K562 (cell line): ENCODE results near the gene ZNF407. TPM values are rescaled to one million over a fixed set of nuclear protein-coding genes. Genes with fewer than 3 reads are reported as not detected.

Source experiments
- ATAC-seq: fragments of 200-7000 bp; cut with Tn5 transposase; 3 replicates; pipeline ENCODE4 v1.9.1; 2020; ENCODE audit warnings: moderate library complexity
- BruUV-seq: library from RNA; stranded (reverse); fragments of 400-500 nt; replicated peaks from 2 replicates; lab custom pipeline; 2021; lab: Mats Ljungman, UMichigan
- CTCF ChIA-PET: fragments of 300-600 bp; formaldehyde crosslinking; extraction: SDS; loops from one replicate; lab custom pipeline; 2021; ENCODE audit warnings: low intra/inter-chr PET ratio; lab: Yijun Ruan, JAX
- POLR2A ChIA-PET: fragments of 300-600, 350-650 bp; sonication (Branson Sonifier 250); formaldehyde crosslinking; extraction: SDS; loops from one replicate; lab custom pipeline; 2021; ENCODE audit warnings: antibody characterized with exemption, inconsistent platforms; lab: Yijun Ruan, JAX
- DNase-seq, 4 experiments: peaks; one replicate each; pipeline versions ENCODE4 v3.0.0 to v3.0.0-alpha.2; 2011 to 2018; ENCODE audit warnings: low spot score in 3 of 4, mixed read lengths in 3 of 4; ENCODE audit errors: extremely low read depth in 1 of 4
- FAIRE-seq: peaks from 2 replicates; lab custom pipeline; 2011; peaks lifted over from hg19 to GRCh38; lab: Jason Lieb, UNC
- H2AFZ ChIP-seq: 2 replicates; pipeline ENCODE4 v1.6.0; 2011; ENCODE audit warnings: low read depth, low read length, control low read depth, inconsistent platforms
- H3K27ac ChIP-seq: fragments of 200-600 bp; 3 replicates; pipeline ENCODE4 v1.8.0; 2011; ENCODE audit warnings: low read depth, mild to moderate bottlenecking, control low read depth, inconsistent platforms, low read length, moderate library complexity, mixed read lengths; ENCODE audit errors: extremely low read depth
- H3K27me3 ChIP-seq, 2 experiments: fragments of 300-600 bp in 1 of 2; 2 replicates in 1 of 2; 3 replicates in 1 of 2; pipeline versions ENCODE4 v1.6.0 to v1.8.0; 2011; ENCODE audit warnings: inconsistent platforms in 2 of 2, low read length in 2 of 2, mild to moderate bottlenecking in 1 of 2, mixed read lengths in 1 of 2, moderate library complexity in 1 of 2; ENCODE audit not compliant: control insufficient read depth in 2 of 2, insufficient read depth in 2 of 2
- H3K36me3 ChIP-seq: fragments of 300-600 bp; 3 replicates; pipeline ENCODE4 v1.8.0; 2011; ENCODE audit warnings: mild to moderate bottlenecking, low read length, inconsistent platforms; ENCODE audit not compliant: control insufficient read depth, insufficient read depth
- H3K4me1 ChIP-seq, 2 experiments: fragments of 200-600 bp in 1 of 2; replicated peaks in 1 of 2; 2 replicates in 1 of 2; 3 replicates in 1 of 2; pipeline versions ENCODE4 v1.5.1 to v1.8.0; 2011; ENCODE audit warnings: inconsistent platforms in 2 of 2, low read length in 2 of 2, mild to moderate bottlenecking in 1 of 2, mixed read lengths in 1 of 2, moderate library complexity in 1 of 2; ENCODE audit not compliant: control insufficient read depth in 2 of 2, insufficient read depth in 2 of 2
- H3K4me2 ChIP-seq: 2 replicates; pipeline ENCODE4 v1.6.1; 2011; ENCODE audit warnings: low read length, control low read depth, inconsistent platforms, mixed read lengths; ENCODE audit not compliant: insufficient read depth
- H3K4me3 ChIP-seq: fragments of 200-600 bp; sonication (generic), shearing (Covaris generic); 2 replicates; pipeline ENCODE4 v1.5.1; 2016; ENCODE audit warnings: control low read depth, inconsistent platforms
- H3K79me2 ChIP-seq: fragments of 200-600 bp; 3 replicates; pipeline ENCODE4 v1.8.0; 2011; ENCODE audit warnings: low read length, inconsistent platforms; ENCODE audit not compliant: control insufficient read depth, insufficient read depth
- H3K9ac ChIP-seq, 2 experiments: 2 replicates each; pipeline versions ENCODE4 v1.6.0 to v1.6.1; 2011; ENCODE audit warnings: low read depth in 2 of 2, low read length in 2 of 2, control low read depth in 1 of 2, inconsistent platforms in 1 of 2, mild to moderate bottlenecking in 1 of 2, mixed read lengths in 1 of 2; ENCODE audit not compliant: insufficient read depth in 1 of 2
- H3K9me1 ChIP-seq: one replicate; pipeline ENCODE4 v1.6.0; 2011; ENCODE audit warnings: inconsistent platforms, mild to moderate bottlenecking, low read length, moderate library complexity; ENCODE audit not compliant: control insufficient read depth, insufficient read depth
- H3K9me3 ChIP-seq: replicated peaks from 2 replicates; pipeline ENCODE4 v1.5.1; 2011; ENCODE audit warnings: low read depth, low read length, inconsistent platforms; ENCODE audit not compliant: control insufficient read depth, insufficient read depth
- H4K20me1 ChIP-seq: replicated peaks from 2 replicates; pipeline ENCODE4 v1.6.1; 2011; ENCODE audit warnings: low read length, inconsistent platforms, mixed read lengths; ENCODE audit not compliant: control insufficient read depth, insufficient read depth
- CBX1 ChIP-seq: sonication (generic); IDR thresholded peaks from 2 replicates; pipeline ENCODE4 v1.6.1; 2016; ENCODE audit warnings: antibody characterized with exemption, low read depth, mild to moderate bottlenecking
- FOS ChIP-seq: IDR thresholded peaks from 3 replicates; pipeline ENCODE4 v1.6.1; 2011; ENCODE audit not compliant: insufficient read length; ENCODE audit errors: extremely low read depth
- HIVEP1 ChIP-seq: fragments of 250-450 bp; sonication (Bioruptor Pico); IDR thresholded peaks from 2 replicates; pipeline ENCODE4 v1.4.0; 2020; ENCODE audit warnings: mild to moderate bottlenecking
- HMG20B ChIP-seq: fragments of 250-450 bp; sonication (Bioruptor Pico); IDR thresholded peaks from 2 replicates; pipeline ENCODE4 v1.5.0; 2021; ENCODE audit warnings: mild to moderate bottlenecking
- HNRNPUL1 ChIP-seq: fragments of 200-400 bp; formaldehyde crosslinking; IDR thresholded peaks from 2 replicates; pipeline ENCODE4 v1.6.1; 2017; ENCODE audit warnings: low read length
- MBD1 ChIP-seq: fragments of 250-450 bp; sonication (Bioruptor Pico); IDR thresholded peaks from 2 replicates; pipeline ENCODE4 v1.8.0; 2022; ENCODE audit warnings: inconsistent platforms
- MYC ChIP-seq, 2 experiments: fragments of 250-450 bp in 1 of 2; sonication (Bioruptor Pico) in 1 of 2; IDR thresholded peaks; 2 replicates each; pipeline versions ENCODE4 v1.5.1 to v1.6.1; 2012 to 2021; ENCODE audit warnings: low read depth in 2 of 2, borderline replicate concordance in 1 of 2, improper control_type of control experiment in 1 of 2, low read length in 1 of 2, mild to moderate bottlenecking in 1 of 2, moderate library complexity in 1 of 2
- RFX5 ChIP-seq: IDR thresholded peaks from 2 replicates; pipeline ENCODE4 v1.6.1; 2011; ENCODE audit warnings: low read depth, mild to moderate bottlenecking, improper control_type of control experiment, low read length
- THRB ChIP-seq: fragments of 450-650 bp; formaldehyde crosslinking; conservative IDR thresholded peaks from 2 replicates; pipeline ENCODE4 v1.4.0; 2022; ENCODE audit warnings: mild to moderate bottlenecking, missing genetic modification characterization
- USF1 ChIP-seq: sonication (generic); formaldehyde crosslinking; IDR thresholded peaks from 2 replicates; pipeline ENCODE4 v1.9.0; 2022; ENCODE audit warnings: mild to moderate bottlenecking, missing genetic modification reagents
- ZNF583 ChIP-seq: fragments of 250-450 bp; sonication (Bioruptor Pico); IDR thresholded peaks from 2 replicates; pipeline ENCODE4 v1.4.0; 2020
- WGBS: fragments of 100-300 bp; shearing (Covaris generic); methylation state at CpG from one replicate; pipeline ENCODE4 v1.1.6; 2016; ENCODE audit warnings: low coverage, mixed read lengths; ENCODE audit not compliant: insufficient coverage; ENCODE audit errors: missing lambda C conversion rate; 5-methylcytosine and 5-hydroxymethylcytosine counted together
- in situ Hi-C: fragments of 300-500 bp; cut with MboI; formaldehyde crosslinking; loops from 4 replicates; pipeline ENCODE4 v1.15.0; 2018; ENCODE audit warnings: inconsistent platforms, mixed read lengths
- intact Hi-C: fragments of 100-400 bp; cut with micrococcal nuclease; formaldehyde crosslinking; loops from 2 replicates; pipeline ENCODE4 v1.14.2; 2022
- polyA plus RNA-seq, 8 experiments: library from polyadenylated mRNA; depleted of rRNA in 4 of 8; stranded (reverse) in 5 of 8; unstranded in 3 of 8; fragments of >200 nt; fragmentation: Nextera tagmentation in 2 of 8; fragmentation: Illumina TruSeq in 1 of 8; extraction: Ambion mirVana in 2 of 8; extraction: Trizol in 1 of 8; gene quantifications; 2 replicates each; pipeline versions ENCODE4 v1.2.1 to v1.2.3, GENCODE V29; 2011 to 2014; ENCODE audit warnings: inconsistent platforms in 1 of 8, missing spikeins in 1 of 8
- total RNA-seq, 7 experiments: library from RNA; depleted of rRNA in 6 of 7; stranded (reverse); fragments of >200 nt in 6 of 7; fragmentation: Illumina TruSeq in 2 of 7; extraction: Trizol in 2 of 7; gene quantifications; 2 replicates each; pipeline versions ENCODE4 v1.2.1 to v1.2.3, GENCODE V29; 2011 to 2021; ENCODE audit warnings: low replicate concordance in 1 of 7

ZNF407 gene
- total and polyA plus RNA-seq, 9 of the 15 experiments (the other 6 are each of a cell fraction or from before 2014, with no cell fraction given): 0.21 to 5.4 (median 2.3) TPM

- POLR2A ChIA-PET: no interaction called here
- Histone ChIP-seq H3K4me2 (no peak overlapping the region), H2AFZ (no peak overlapping the region), H3K79me2 (no peaks in the 10 kb centered on the region), H3K27me3 (no peaks in the 10 kb centered on the region), H3K4me3 (no peak overlapping the region), H3K4me1 (no peaks in the 10 kb centered on the region), H3K9me1 (no peaks in the 10 kb centered on the region)
- no TSS peak for BruUV-seq
- ATAC-seq (no peak), DNase-seq (no peak)
- 58% methylated on average over 9 of the region's 9 CpGs for WGBS
- intact Hi-C loops: no loop called here
- TF ChIP-seq CBX1 (no peak), MYC (IDR thresholded peaks at IDR 0.05; ENCODE audit: low read depth, low read length) (no peak), MYC (CRISPR knock-in tag; IDR thresholded peaks at IDR 0.05; ENCODE audit: borderline replicate concordance, low read depth) (no peak), THRB (CRISPR knock-in tag) (no peak), USF1 (no peak), HIVEP1 (CRISPR knock-in tag) (no peak), RFX5 (no peak), HMG20B (no peak), ZNF583 (CRISPR knock-in tag) (no peak), FOS (no peak), HNRNPUL1 (no peak), MBD1 (CRISPR knock-in tag) (no peak)
- TF ChIP-seq, all 486 proteins: peak for 0
- Histone ChIP-seq H3K9me3 (no peaks in the 10 kb centered on the region), H3K36me3 (no peaks in the 10 kb centered on the region), H3K9ac (no peak overlapping the region), H3K27ac (no peak overlapping the region), H4K20me1 (no peaks in the 10 kb centered on the region)
- in situ Hi-C loops: no loop called here
- CTCF ChIA-PET: no interaction called here
- FAIRE-seq: no peak
Observed at GRCh38 chr18:75053028-75053629, 455.5 kb downstream of the ZNF407 start.
